ENCODE data around the gene CARNS1. TPM values are rescaled to one million over a fixed set of nuclear protein-coding genes. Genes with fewer than 3 reads are reported as not detected.

Gene CARNS1
- total and polyA plus RNA-seq, 10 of the 15 experiments (the other 5 are each of a cell fraction or from before 2014, with no cell fraction given) = 0.02 to 0.14 (median 0.10) TPM; not detected in 3

GRCh38 chr11:67449116-67449844 lies 33.8 kb downstream of the CARNS1 start (continued):
- TF ChIP-seq HSF1 (IDR thresholded peaks at IDR 0.05; ENCODE audit: low read depth, low read length) (no peak), CHD2 (IDR thresholded peaks at IDR 0.05; ENCODE audit: borderline replicate concordance, low read depth, low read length) (no peak), ZNF274 (IDR thresholded peaks at IDR 0.05; ENCODE audit: insufficient read depth, insufficient read length) (no peak)

- H3K27ac ChIP-seq (ENCODE audit: control insufficient read depth, insufficient read depth) = no peak overlapping the region
- ChIA-PET CTCF (interaction anchor here (1.2 kb wide), 2 partner anchors 12 to 50 kb away, joined by 3 to 4 read pairs; partner anchors contain the start of gene PPP1CA), SMC1A (ENCODE audit: uncharacterized antibody, unreplicated experiment) (interaction anchor here (1.2 to 1.4 kb wide), 3 partner anchors 8 to 53 kb away, joined by 4 to 5 read pairs (median 4); no protein-coding TSS in a partner anchor), RAD21 (ENCODE audit: unreplicated experiment) (no interaction called here), POLR2A (interaction anchor here (1.0 to 1.6 kb wide), 4 partner anchors 8 to 18 kb away, joined by 3 to 6 read pairs (median 4); partner anchors contain the start of gene TMEM134)
- H3K4me2 ChIP-seq (ENCODE audit: control insufficient read depth, insufficient read depth) = no peak overlapping the region
- H3K9me3 ChIP-seq (replicated peaks; ENCODE audit: control insufficient read depth, insufficient read depth, low read length) = no peaks in the 10 kb centered on the region
- ATAC-seq (no peak), DNase-seq (ENCODE audit: low read depth, low spot score) (no peak), FAIRE-seq (no peak)
- peaks cover 2% of the 10 kb centered on the region for H3K79me2 ChIP-seq (ENCODE audit: control insufficient read depth, insufficient read depth, low read length)
- in situ Hi-C loops (cut with MboI) = no loop called here
- intact Hi-C loops (cut with micrococcal nuclease; ENCODE audit: unreplicated experiment) = no loop called here
- peaks cover 13% of the 10 kb centered on the region for H3K4me1 ChIP-seq (ENCODE audit: control insufficient read depth, insufficient read depth, low read length)
- H3K27me3 ChIP-seq (replicated peaks in 1 of 2; ENCODE audit: control insufficient read depth in 2 of 2, insufficient read depth in 2 of 2, low read length in 1 of 2) = no peaks in the 10 kb centered on the region
- H2AFZ ChIP-seq (ENCODE audit: control insufficient read depth, low read depth, low read length) = no peak overlapping the region
- WGBS (ENCODE audit: insufficient coverage, insufficient replicate concordance, low lambda C conversion rate, missing lambda C conversion rate) = 74% methylated on average over 22 of the region's 25 CpGs
- no TSS peak for BruUV-seq (replicated peaks)
- H3K36me3 ChIP-seq (ENCODE audit: control insufficient read depth in 2 of 2, insufficient read depth in 2 of 2, low read length in 1 of 2) = no peaks in the 10 kb centered on the region
- TF ChIP-seq RFX5 (IDR thresholded peaks at IDR 0.05; ENCODE audit: low read depth, low read length) (no peak), REST (IDR thresholded peaks at IDR 0.05; ENCODE audit: low read depth, low read length) (no peak), CBX5 (IDR thresholded peaks at IDR 0.05; ENCODE audit: low read depth) (no peak), SMAD1 (IDR thresholded peaks at IDR 0.05; ENCODE audit: low read depth, partially characterized antibody) (no peak), HDAC6 (IDR thresholded peaks at IDR 0.05; ENCODE audit: unreplicated experiment) (no peak)
- no peak overlapping the region for H3K9ac ChIP-seq (ENCODE audit: control insufficient read depth, insufficient read depth, low read length)
- H3K4me3 ChIP-seq = no peak overlapping the region
- no peaks in the 10 kb centered on the region for H4K20me1 ChIP-seq (ENCODE audit: control insufficient read depth, insufficient read depth)
Observed at GRCh38 chr11:67450796-67451657, 35.5 kb downstream of the CARNS1 start.
